Hematopoietic multipotent progenitor cell treated with erythropoietin and hydrocortisone succinate and interleukin-3 and kit ligand, for 17 days (in vitro differentiated cells): ENCODE data around the gene PLEKHA1.

Experiments
- DNase-seq: peaks from one replicate; pipeline ENCODE4 v3.0.0-alpha.2; 2015; ENCODE audit warnings: low spot score

The PLEKHA1 gene

DNA sequence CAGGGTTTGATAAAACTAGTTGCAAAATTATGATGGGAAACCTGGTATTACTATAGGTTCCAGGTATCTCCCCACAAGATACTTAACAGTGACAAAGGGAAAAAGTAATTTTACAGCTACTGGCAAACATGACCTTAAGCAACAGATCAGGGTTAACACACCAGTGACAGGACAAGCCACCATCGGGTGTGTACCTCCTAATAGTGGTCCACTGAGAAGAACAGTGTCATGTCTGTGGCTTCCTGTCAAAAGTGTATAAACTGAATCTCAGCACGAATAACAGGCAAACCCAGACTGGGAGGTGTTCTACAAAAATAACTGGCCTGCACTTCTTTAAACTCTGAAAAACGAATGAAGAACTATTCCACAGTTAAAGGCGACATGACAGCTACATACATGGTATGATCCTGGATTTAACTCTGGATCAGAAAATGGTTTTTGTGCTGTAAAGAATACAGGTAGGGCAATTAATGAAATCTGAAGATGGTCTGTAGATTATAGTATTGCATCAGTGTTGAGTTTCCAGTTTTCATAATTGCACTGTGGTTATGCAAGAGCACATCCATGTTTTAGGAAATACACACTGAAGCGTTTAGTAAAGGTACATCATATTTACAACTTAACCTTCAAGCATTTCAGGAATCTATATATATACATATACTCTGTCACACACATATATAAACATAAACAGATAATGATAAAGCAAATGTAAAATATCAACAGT lies 47.9 kb downstream of the PLEKHA1 start:
- DNase-seq, result no peak

GRCh38 chr10:122424059-122424458 lies 49.6 kb downstream of the PLEKHA1 start:
- DNase-seq, result no peak

DNA sequence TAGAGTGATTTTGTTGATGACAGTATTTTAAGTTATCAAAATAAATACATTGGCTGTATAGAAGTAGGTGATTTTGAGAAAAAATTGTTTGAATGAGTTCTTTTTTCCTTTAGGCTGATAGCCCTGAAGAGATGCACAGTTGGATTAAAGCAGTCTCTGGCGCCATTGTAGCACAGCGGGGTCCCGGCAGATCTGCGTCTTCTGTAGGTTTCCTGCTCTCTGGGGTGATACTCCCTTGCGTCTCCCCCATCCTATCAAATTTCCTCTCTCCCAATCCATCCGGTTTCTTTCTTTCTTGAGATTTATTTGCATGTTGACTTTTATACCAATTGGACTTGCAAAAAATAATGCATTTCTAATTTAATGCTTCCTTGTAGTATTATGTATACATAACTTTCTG lies 52.3 kb downstream of the PLEKHA1 start:
- DNase-seq, result no peak

GRCh38 chr10:122427280-122427679 lies 52.8 kb downstream of the PLEKHA1 start:
- DNase-seq, result no peak

- peak; percentile 32 for DNase-seq
Measured at GRCh38 chr10:122435212-122435827, 60.8 kb downstream of the PLEKHA1 start.

- no peak for DNase-seq
Measured at GRCh38 chr10:122441961-122442360, 67.5 kb downstream of the PLEKHA1 start.

DNA sequence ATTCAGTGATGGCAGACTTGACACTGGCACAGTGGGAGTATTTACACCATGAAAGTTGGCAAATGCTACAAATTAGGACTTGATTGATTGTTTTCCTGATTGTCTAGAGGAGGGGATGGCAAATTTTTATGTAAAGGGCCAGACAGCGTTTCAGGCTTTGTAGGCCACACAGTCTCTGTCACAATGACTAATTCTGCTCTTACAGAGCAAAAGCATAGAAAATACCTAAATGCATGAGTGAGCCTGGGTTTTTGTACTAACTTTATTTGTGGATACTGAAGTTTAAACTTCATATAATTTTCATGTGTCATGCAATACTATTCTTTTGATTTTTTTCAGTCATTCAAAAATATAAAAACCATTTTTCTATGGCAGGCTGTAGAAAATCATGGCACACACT lies 71.0 kb downstream of the PLEKHA1 start:
- no peak for DNase-seq

DNA sequence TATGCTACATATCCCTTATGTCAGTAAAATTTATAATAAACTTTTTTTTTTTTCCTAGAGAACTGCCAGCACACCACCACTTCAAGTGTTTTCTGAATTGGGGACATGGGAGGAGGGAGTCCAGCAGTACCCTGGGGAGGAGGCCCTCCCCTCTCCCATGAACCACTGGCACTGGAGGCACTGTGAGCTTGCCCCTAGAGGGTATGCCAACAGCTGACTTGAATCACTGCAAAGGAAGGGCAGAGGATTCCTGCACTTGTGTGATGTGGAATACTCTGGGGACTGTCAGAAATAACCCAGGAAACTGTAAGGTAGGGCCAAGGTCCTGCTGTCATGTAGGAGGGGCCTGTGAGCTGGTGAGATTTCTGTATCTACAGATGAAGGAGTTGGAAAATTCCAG lies 71.4 kb downstream of the PLEKHA1 start:
- DNase-seq, result no peak

GRCh38 chr10:122446668-122447423 lies 72.3 kb downstream of the PLEKHA1 start:
- DNase-seq, result no peak

DNA sequence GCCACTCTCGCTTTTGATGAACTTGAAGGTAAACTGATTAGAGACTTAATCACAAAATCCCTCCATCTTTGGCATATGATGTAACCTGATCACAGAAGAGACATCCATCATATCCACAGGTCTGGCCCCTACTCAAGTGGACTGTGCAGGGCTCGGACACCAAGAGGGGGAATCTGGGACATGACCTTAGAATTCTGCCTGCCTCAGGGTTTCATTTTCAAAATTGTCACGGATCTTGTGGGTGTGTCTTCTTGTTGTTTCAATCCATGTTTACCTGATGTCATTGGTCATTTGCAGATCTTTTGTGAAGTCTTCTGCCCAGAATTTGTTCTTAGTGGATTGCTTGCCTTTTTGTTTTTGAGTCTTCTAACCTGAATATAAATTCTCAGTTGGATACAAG lies 74.1 kb downstream of the PLEKHA1 start:
- no peak for DNase-seq

DNA sequence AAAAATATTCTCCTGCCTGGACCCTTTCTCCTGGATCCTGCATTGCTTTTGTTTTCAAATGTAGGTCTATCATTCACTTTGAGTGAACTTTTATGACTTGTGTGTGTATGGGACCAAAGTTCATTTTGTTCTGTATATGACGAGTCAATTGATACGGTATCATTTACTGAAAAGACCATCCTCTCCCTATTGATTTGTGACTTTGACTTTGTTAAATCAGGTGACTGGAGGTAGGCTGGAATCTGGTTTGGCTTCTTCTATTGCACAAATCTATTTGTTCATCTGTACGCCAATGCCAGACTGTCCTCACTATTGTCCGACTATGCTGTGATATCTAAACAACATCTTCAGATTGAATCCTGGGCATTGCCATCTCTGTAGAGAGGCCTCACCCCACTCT lies 74.6 kb downstream of the PLEKHA1 start:
- DNase-seq, result no peak

- DNase-seq, result no peak
Measured at GRCh38 chr10:122450353-122450990, 76.0 kb downstream of the PLEKHA1 start.

GRCh38 chr10:122454071-122454470 lies 79.6 kb downstream of the PLEKHA1 start:
- DNase-seq, result no peak

GRCh38 chr10:122454603-122455080 lies 80.1 kb downstream of the PLEKHA1 start, which contains the start of gene ARMS2:
Gene ARMS2 (plus strand): TSS chr10:122454653. CDS start chr10:122454728, 75 bp downstream.
- DNase-seq, result no peak

- no peak for DNase-seq
Measured at GRCh38 chr10:122455376-122456079, 81.0 kb downstream of the PLEKHA1 start.

GRCh38 chr10:122457934-122458333 lies 83.4 kb downstream of the PLEKHA1 start:
- DNase-seq, result no peak

DNA sequence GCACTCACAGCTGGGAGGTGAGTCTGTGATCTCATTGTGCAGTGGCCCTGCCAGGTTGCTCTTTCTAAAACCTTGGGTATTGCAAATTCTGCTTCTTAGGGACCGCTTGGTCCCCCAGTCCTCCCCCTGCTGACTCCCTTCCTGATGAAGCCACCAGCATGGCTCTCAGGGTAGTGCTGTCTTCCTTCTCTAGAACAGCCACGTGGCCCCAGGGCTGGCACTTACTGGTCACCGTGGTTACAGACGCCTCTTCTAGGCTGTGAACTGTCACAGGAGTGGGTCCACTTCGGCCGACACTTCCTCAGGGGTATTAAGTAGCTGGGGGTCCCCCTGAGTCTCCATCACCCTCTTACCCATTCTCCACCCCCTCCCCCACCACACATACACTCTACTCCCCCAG lies 84.2 kb downstream of the PLEKHA1 start:
- DNase-seq, result no peak

- DNase-seq, result no peak
Measured at GRCh38 chr10:122459561-122460273, 85.2 kb downstream of the PLEKHA1 start.

DNA sequence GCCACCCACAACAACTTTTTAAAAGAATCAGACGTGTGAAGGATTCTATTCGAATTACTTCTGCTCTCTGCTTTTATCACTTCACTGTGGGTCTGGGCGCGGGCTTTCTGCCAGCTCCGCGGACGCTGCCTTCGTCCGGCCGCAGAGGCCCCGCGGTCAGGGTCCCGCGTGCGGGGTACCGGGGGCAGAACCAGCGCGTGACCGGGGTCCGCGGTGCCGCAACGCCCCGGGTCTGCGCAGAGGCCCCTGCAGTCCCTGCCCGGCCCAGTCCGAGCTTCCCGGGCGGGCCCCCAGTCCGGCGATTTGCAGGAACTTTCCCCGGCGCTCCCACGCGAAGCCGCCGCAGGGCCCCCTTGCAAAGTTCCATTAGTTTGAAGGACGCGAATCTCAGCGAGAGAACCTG lies 86.4 kb downstream of the PLEKHA1 start:
- DNase-seq, result no peak

GRCh38 chr10:122461367-122461728 lies 86.8 kb downstream of the PLEKHA1 start, which contains the start of gene HTRA1:
Gene HTRA1 (plus strand): TSS chr10:122461553. CDS start chr10:122461653, 100 bp downstream.
- DNase-seq, result no peak
